ENCODE results near the gene PCBP3.

Gene PCBP3

GRCh38 chr21:45724994-45725843 is 81.7 kb downstream of the PCBP3 start:
- DNase-seq (ENCODE audit: low spot score), result no peak

GRCh38 chr21:45725844-45726200 is 82.3 kb downstream of the PCBP3 start:
- no peak for DNase-seq (ENCODE audit: low spot score)

GRCh38 chr21:45726438-45726837 is 82.9 kb downstream of the PCBP3 start:
- DNase-seq (ENCODE audit: low spot score), result no peak

GRCh38 chr21:45727390-45727789 is 83.9 kb downstream of the PCBP3 start:
- DNase-seq (ENCODE audit: low spot score), result no peak

GRCh38 chr21:45735259-45736000 is 91.9 kb downstream of the PCBP3 start:
- no peak for DNase-seq (ENCODE audit: low spot score)

- no peak for DNase-seq (ENCODE audit: low spot score)
Measured at GRCh38 chr21:45736042-45736689, 92.6 kb downstream of the PCBP3 start.

GRCh38 chr21:45736690-45737484 is 93.4 kb downstream of the PCBP3 start:
- DNase-seq (ENCODE audit: low spot score), result no peak

- DNase-seq (ENCODE audit: low spot score), result no peak
Measured at GRCh38 chr21:45737485-45738166, 94.1 kb downstream of the PCBP3 start.

- DNase-seq (ENCODE audit: low spot score), result no peak
Measured at GRCh38 chr21:45739218-45740087, 95.9 kb downstream of the PCBP3 start.

GRCh38 chr21:45740088-45740440 is 96.5 kb downstream of the PCBP3 start:
- DNase-seq (ENCODE audit: low spot score), result no peak

- DNase-seq (ENCODE audit: low spot score), result no peak
Measured at GRCh38 chr21:45740491-45741357, 97.2 kb downstream of the PCBP3 start.

GRCh38 chr21:45741691-45742090 is 98.2 kb downstream of the PCBP3 start:
- no peak for DNase-seq (ENCODE audit: low spot score)

GRCh38 chr21:45742247-45742646 is 98.7 kb downstream of the PCBP3 start:
- no peak for DNase-seq (ENCODE audit: low spot score)

GRCh38 chr21:45745256-45745655 is 101.7 kb downstream of the PCBP3 start:
- DNase-seq (ENCODE audit: low spot score), result no peak

- DNase-seq (ENCODE audit: low spot score), result no peak
Measured at GRCh38 chr21:45747233-45747766, 103.8 kb downstream of the PCBP3 start.

- no peak for DNase-seq (ENCODE audit: low spot score)
Measured at GRCh38 chr21:45747802-45748445, 104.4 kb downstream of the PCBP3 start.

GRCh38 chr21:45748593-45748992 is 105.1 kb downstream of the PCBP3 start:
- DNase-seq (ENCODE audit: low spot score), result no peak

GRCh38 chr21:45749974-45750373 is 106.4 kb downstream of the PCBP3 start:
- no peak for DNase-seq (ENCODE audit: low spot score)

- DNase-seq (ENCODE audit: low spot score), result no peak
Measured at GRCh38 chr21:45750936-45751335, 107.4 kb downstream of the PCBP3 start.

All from hepatic stellate cell (primary cell).